HG03064 (cell line): ENCODE measurements around the gene FUT6.
"Not testable (repeated sequence)": the region's sequence is repeated elsewhere in the genome, so short reads cannot be mapped to it uniquely, and the experiment has no call there.

Experiments
- ATAC-seq: cut with Tn5 transposase; IDR thresholded peaks from one replicate; pipeline ENCODE4 v1.9.1; 2021; ENCODE audit warnings: low read depth; ENCODE audit not compliant: unreplicated experiment

Gene FUT6

GRCh38 chr19:5857203-5858081, 17.9 kb upstream of the FUT6 start:
- ATAC-seq, result no peak

- ATAC-seq, result not testable (repeated sequence)
Measured at GRCh38 chr19:5855151-5855550, 15.6 kb upstream of the FUT6 start.

GRCh38 chr19:5854121-5854520, 14.6 kb upstream of the FUT6 start:
- ATAC-seq, result not testable (repeated sequence)

GRCh38 chr19:5851302-5851701, 11.8 kb upstream of the FUT6 start, which contains the start of gene FUT3:
Gene FUT3 (minus strand): TSS chr19:5851449.
- no peak for ATAC-seq

GRCh38 chr19:5850743-5851293, 11.3 kb upstream of the FUT6 start:
- ATAC-seq, result no peak

- ATAC-seq, result no peak
Measured at GRCh38 chr19:5850189-5850588, 10.7 kb upstream of the FUT6 start.

- not testable (repeated sequence) for ATAC-seq
Measured at GRCh38 chr19:5848621-5849020, 9.1 kb upstream of the FUT6 start.

- not testable (repeated sequence) for ATAC-seq
Measured at GRCh38 chr19:5847846-5848245, 8.3 kb upstream of the FUT6 start.

GRCh38 chr19:5844456-5845433, 5.2 kb upstream of the FUT6 start:
- ATAC-seq, result no peak

GRCh38 chr19:5843295-5843927, 3.9 kb upstream of the FUT6 start:
- ATAC-seq, result no peak

- ATAC-seq, result not testable (repeated sequence)
Measured at GRCh38 chr19:5841735-5842111, 2.2 kb upstream of the FUT6 start.

GRCh38 chr19:5838353-5839064, 993 bp downstream of the FUT6 start:
- ATAC-seq, result no peak

- no peak for ATAC-seq
Measured at GRCh38 chr19:5837761-5838352, 1.6 kb downstream of the FUT6 start.

GRCh38 chr19:5832527-5833216, 6.8 kb downstream of the FUT6 start:
- ATAC-seq, result no peak

- ATAC-seq, result no peak
Measured at GRCh38 chr19:5832061-5832460, 7.4 kb downstream of the FUT6 start.

- ATAC-seq, result no peak
Measured at GRCh38 chr19:5831159-5831558, 8.3 kb downstream of the FUT6 start.

- ATAC-seq, result no peak
Measured at GRCh38 chr19:5829567-5830310, 9.8 kb downstream of the FUT6 start.
